HEK293T (cell line): Measurements from ENCODE around the gene C15orf40.
A peak's percentile ranks its signal among the peaks of the same experiment; 100 is the strongest.

Experiments used
- CTCF ChIA-PET: fragments of 350-600 bp; formaldehyde crosslinking; extraction: SDS; loops from one replicate; lab custom pipeline; 2021; ENCODE audit warnings: antibody characterized with exemption, inconsistent platforms; lab: Yijun Ruan, JAX
- POLR2A ChIA-PET: fragments of 350-600 bp; formaldehyde crosslinking; extraction: SDS; loops from one replicate; lab custom pipeline; 2020; ENCODE audit warnings: antibody characterized with exemption, inconsistent platforms; lab: Yijun Ruan, JAX
- DNase-seq: peaks from one replicate; pipeline ENCODE4 v3.0.0; 2012; ENCODE audit warnings: mixed read lengths; ENCODE audit errors: extremely low spot score
- ARNT ChIP-seq: fragments of 450-650 bp; IDR thresholded peaks from 2 replicates; pipeline ENCODE4 v1.6.1; 2017; ENCODE audit warnings: mild to moderate bottlenecking
- BHLHE40 ChIP-seq: fragments of 450-650 bp; IDR thresholded peaks from 2 replicates; pipeline ENCODE4 v1.6.1; 2016; ENCODE audit warnings: mild to moderate bottlenecking, moderate library complexity, borderline replicate concordance
- CTBP1 ChIP-seq: fragments of 450-650 bp; IDR thresholded peaks from 2 replicates; pipeline ENCODE4 v1.6.1; 2016; ENCODE audit warnings: borderline replicate concordance
- ELF4 ChIP-seq: fragments of 450-650 bp; IDR thresholded peaks from 2 replicates; pipeline ENCODE4 v1.6.1; 2017; ENCODE audit warnings: antibody characterized with exemption
- FOXA1 ChIP-seq: fragments of 450-650 bp; IDR thresholded peaks from 2 replicates; pipeline ENCODE4 v1.6.1; 2016; ENCODE audit warnings: mild to moderate bottlenecking
- FOXK2 ChIP-seq: fragments of 450-650 bp; IDR thresholded peaks from 2 replicates; pipeline ENCODE4 v1.6.1; 2016; ENCODE audit warnings: mild to moderate bottlenecking
- FOXM1 ChIP-seq: fragments of 450-650 bp; IDR thresholded peaks from 2 replicates; pipeline ENCODE4 v1.6.1; 2017; ENCODE audit warnings: mild to moderate bottlenecking, borderline replicate concordance
- HDGF ChIP-seq: fragments of 450-650 bp; IDR thresholded peaks from 2 replicates; pipeline ENCODE4 v1.6.1; 2017; ENCODE audit warnings: antibody characterized with exemption, borderline replicate concordance
- L3MBTL2 ChIP-seq: fragments of 450-650 bp; conservative IDR thresholded peaks from 2 replicates; pipeline ENCODE4 v1.6.1; 2016; ENCODE audit warnings: mild to moderate bottlenecking
- LEF1 ChIP-seq: fragments of 450-650 bp; IDR thresholded peaks from 2 replicates; pipeline ENCODE4 v1.6.1; 2017; ENCODE audit warnings: mild to moderate bottlenecking, borderline replicate concordance
- NFRKB ChIP-seq: fragments of 450-650 bp; IDR thresholded peaks from 2 replicates; pipeline ENCODE4 v1.6.1; 2016; ENCODE audit warnings: mild to moderate bottlenecking, moderate library complexity
- SP1 ChIP-seq: fragments of 450-650 bp; IDR thresholded peaks from 2 replicates; pipeline ENCODE4 v1.6.1; 2017
- SUZ12 ChIP-seq: fragments of 450-650 bp; IDR thresholded peaks from 2 replicates; pipeline ENCODE4 v1.6.1; 2016; ENCODE audit warnings: mild to moderate bottlenecking
- TARDBP ChIP-seq: fragments of 450-650 bp; IDR thresholded peaks from 2 replicates; pipeline ENCODE4 v1.6.1; 2016
- ZNF384 ChIP-seq: fragments of 450-650 bp; IDR thresholded peaks from 2 replicates; pipeline ENCODE4 v1.6.1; 2016
- TF ChIP-seq, protein P1 (sequence below): fragments of 450-650 bp; IDR thresholded peaks from 2 replicates; pipeline ENCODE4 v1.6.1; 2016

The C15orf40 gene

GRCh38 chr15:82985688-82986441 lies 25.6 kb downstream of the C15orf40 start, which contains the start of gene RAMAC:
Gene RAMAC (plus strand): TSS chr15:82986210. CDS start chr15:82989019, 2,809 bp downstream.
- DNase-seq: peak; percentile 96
- ChIA-PET POLR2A (interaction anchor here (0.7 to 1.8 kb wide), 19 partner anchors 9 to 506 kb away, joined by 3 to 13 read pairs (median 4); partner anchors contain the start of gene C15orf40), CTCF (interaction anchor here (0.6 to 1.1 kb wide), 3 partner anchors 14 to 300 kb away, joined by 3 read pairs; no protein-coding TSS in a partner anchor)
- TF ChIP-seq SP1: no peak
- TF ChIP-seq ELF4: peak; percentile 50; the same call in 1 of the 2 replicates
- TF ChIP-seq, protein P1, sequence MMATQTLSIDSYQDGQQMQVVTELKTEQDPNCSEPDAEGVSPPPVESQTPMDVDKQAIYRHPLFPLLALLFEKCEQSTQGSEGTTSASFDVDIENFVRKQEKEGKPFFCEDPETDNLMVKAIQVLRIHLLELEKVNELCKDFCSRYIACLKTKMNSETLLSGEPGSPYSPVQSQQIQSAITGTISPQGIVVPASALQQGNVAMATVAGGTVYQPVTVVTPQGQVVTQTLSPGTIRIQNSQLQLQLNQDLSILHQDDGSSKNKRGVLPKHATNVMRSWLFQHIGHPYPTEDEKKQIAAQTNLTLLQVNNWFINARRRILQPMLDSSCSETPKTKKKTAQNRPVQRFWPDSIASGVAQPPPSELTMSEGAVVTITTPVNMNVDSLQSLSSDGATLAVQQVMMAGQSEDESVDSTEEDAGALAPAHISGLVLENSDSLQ: peak; percentile 79
- TF ChIP-seq CTBP1: 0 out of 2 replicates have a peak, but pooled peaks have one; percentile 31
- TF ChIP-seq L3MBTL2: peak; percentile 100
- no peak for TF ChIP-seq HDGF

- no peak for DNase-seq
- no peak for TF ChIP-seq NFRKB
- no peak for TF ChIP-seq ELF4
- TF ChIP-seq FOXA1: no peak
- TF ChIP-seq, protein P1: no peak
- TF ChIP-seq FOXK2: no peak
- no peak for TF ChIP-seq HDGF
- CTCF ChIA-PET: no interaction called here
- POLR2A ChIA-PET: interaction anchor here (0.6 kb wide), 1 partner anchor 132 kb away, joined by 3 read pairs; no protein-coding TSS in a partner anchor
Observed at GRCh38 chr15:82980981-82981380, 30.5 kb downstream of the C15orf40 start.

DNA sequence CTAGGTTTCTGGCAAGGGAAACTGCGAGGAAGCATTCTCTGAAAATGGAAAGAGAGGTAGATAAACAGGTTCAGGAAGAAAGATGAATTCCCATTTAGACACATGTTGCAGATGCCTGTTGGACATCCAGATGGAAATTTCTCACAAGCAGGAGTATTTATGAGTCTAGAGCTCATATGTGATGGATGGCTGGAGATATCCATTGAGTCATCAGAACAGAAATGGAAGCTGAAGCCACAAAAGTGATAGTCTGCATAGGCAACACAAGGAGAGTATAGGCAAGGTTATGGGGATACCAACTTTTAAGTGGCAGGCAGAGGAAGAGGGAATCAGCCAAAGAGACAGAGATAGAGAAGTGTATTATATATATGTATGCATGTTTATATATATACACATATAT lies 31.7 kb downstream of the C15orf40 start:
- DNase-seq: no peak
- CTCF ChIA-PET: no interaction called here
- POLR2A ChIA-PET: no interaction called here
- TF ChIP-seq ELF4 (no peak), FOXM1 (no peak), LEF1 (no peak), NFRKB (no peak), L3MBTL2 (no peak), SP1 (no peak), BHLHE40 (no peak), HDGF (no peak)
- TF ChIP-seq, protein P1: no peak

GRCh38 chr15:82978438-82978837 lies 33.0 kb downstream of the C15orf40 start:
- no peak for DNase-seq
- POLR2A ChIA-PET: no interaction called here
- CTCF ChIA-PET: no interaction called here
- TF ChIP-seq NFRKB (no peak), ZNF384 (no peak), ARNT (no peak), ELF4 (no peak), FOXA1 (no peak), FOXM1 (no peak), TARDBP (no peak), FOXK2 (no peak), CTBP1 (no peak), L3MBTL2 (no peak)
- TF ChIP-seq, protein P1: no peak

- DNase-seq: no peak
- TF ChIP-seq FOXK2 (no peak), CTBP1 (no peak), L3MBTL2 (no peak), ARNT (no peak), NFRKB (no peak), HDGF (no peak), SUZ12 (no peak), SP1 (no peak), ELF4 (no peak), FOXA1 (no peak), LEF1 (no peak), FOXM1 (no peak)
- TF ChIP-seq, protein P1: no peak
- ChIA-PET POLR2A (interaction anchor here (1.0 kb wide), 1 partner anchor 9 kb away, joined by 3 read pairs; the partner anchor contains the start of gene RAMAC), CTCF (no interaction called here)
Observed at GRCh38 chr15:82977076-82977475, 34.4 kb downstream of the C15orf40 start.
